GM12872 (cell line): ENCODE data around the gene C2orf81.

Experiments used
- CTCF ChIP-seq: IDR thresholded peaks from 3 replicates; pipeline ENCODE4 v1.5.1; 2011; ENCODE audit warnings: low read depth, mild to moderate bottlenecking, low read length, moderate library complexity; ENCODE audit not compliant: insufficient read depth

C2orf81 gene

GRCh38 chr2:74439373-74439772, 18.0 kb upstream of the C2orf81 start:
- TF ChIP-seq CTCF, result no peak

- no peak for TF ChIP-seq CTCF
Observed at GRCh38 chr2:74438248-74438647, 16.8 kb upstream of the C2orf81 start.

GRCh38 chr2:74436848-74437695, 15.7 kb upstream of the C2orf81 start:
- no peak for TF ChIP-seq CTCF

GRCh38 chr2:74436111-74436805, 14.8 kb upstream of the C2orf81 start:
- no peak for TF ChIP-seq CTCF

- TF ChIP-seq CTCF, result no peak
Observed at GRCh38 chr2:74430502-74430901, 9.1 kb upstream of the C2orf81 start.

GRCh38 chr2:74429487-74430451, 8.3 kb upstream of the C2orf81 start:
- no peak for TF ChIP-seq CTCF

GRCh38 chr2:74428675-74429074, 7.3 kb upstream of the C2orf81 start:
- TF ChIP-seq CTCF, result no peak
